NCI-H1048 (cell line): Measurements from ENCODE around the gene NDRG3.
"Not testable (repeated sequence)": the region's sequence is repeated elsewhere in the genome, so short reads cannot be mapped to it uniquely, and the experiment has no call there.

Experiments used
- DNase-seq: peaks from one replicate; lab custom pipeline; 2025; lab: John Stamatoyannopoulos, UW

Gene NDRG3

GRCh38 chr20:36688630-36689029 is 57.3 kb downstream of the NDRG3 start:
- DNase-seq, result no peak

- DNase-seq, result no peak
These were observed 58.0 kb downstream of the NDRG3 start for GRCh38 chr20:36687850-36688249.

GRCh38 chr20:36686944-36687343 is 58.9 kb downstream of the NDRG3 start:
- no peak for DNase-seq

GRCh38 chr20:36686504-36686903 is 59.4 kb downstream of the NDRG3 start:
- DNase-seq, result no peak

- DNase-seq, result no peak
These were observed 61.1 kb downstream of the NDRG3 start for GRCh38 chr20:36684747-36685146.

GRCh38 chr20:36682311-36682710 is 63.6 kb downstream of the NDRG3 start:
- DNase-seq, result no peak

- no peak for DNase-seq
These were observed 68.5 kb downstream of the NDRG3 start for GRCh38 chr20:36677422-36677771.

GRCh38 chr20:36676701-36677421 is 69.0 kb downstream of the NDRG3 start:
- no peak for DNase-seq

- DNase-seq, result not testable (repeated sequence)
These were observed 70.3 kb downstream of the NDRG3 start for GRCh38 chr20:36675545-36675944.

GRCh38 chr20:36672991-36673390 is 72.9 kb downstream of the NDRG3 start:
- DNase-seq, result no peak

GRCh38 chr20:36670665-36671357 is 75.1 kb downstream of the NDRG3 start:
- no peak for DNase-seq

GRCh38 chr20:36666181-36666740 is 79.6 kb downstream of the NDRG3 start:
- no peak for DNase-seq

- DNase-seq, result no peak
These were observed 82.9 kb downstream of the NDRG3 start for GRCh38 chr20:36663031-36663430.

GRCh38 chr20:36658300-36658699 is 87.6 kb downstream of the NDRG3 start:
- no peak for DNase-seq

GRCh38 chr20:36656733-36657132 is 89.2 kb downstream of the NDRG3 start:
- no peak for DNase-seq

GRCh38 chr20:36655004-36655403 is 90.9 kb downstream of the NDRG3 start:
- no peak for DNase-seq

- DNase-seq, result no peak
These were observed 91.4 kb downstream of the NDRG3 start for GRCh38 chr20:36654506-36654905.

- no peak for DNase-seq
These were observed 92.4 kb downstream of the NDRG3 start for GRCh38 chr20:36653456-36653855.

- no peak for DNase-seq
These were observed 98.4 kb downstream of the NDRG3 start for GRCh38 chr20:36647196-36648121.

- no peak for DNase-seq
These were observed 99.2 kb downstream of the NDRG3 start for GRCh38 chr20:36646678-36647077.

- no peak for DNase-seq
These were observed 99.9 kb downstream of the NDRG3 start, which contains the start of gene SLA2 for GRCh38 chr20:36645998-36646397. SLA2 (minus strand) TSS chr20:36646196; CDS start chr20:36641335, 4,861 bp downstream.

- DNase-seq, result no peak
These were observed 100.5 kb downstream of the NDRG3 start for GRCh38 chr20:36645353-36645752.
